Renal cortex interstitium (tissue), 11 donors: ENCODE data around the gene RAB3GAP1. TPM values are rescaled to one million over a fixed set of nuclear protein-coding genes. Genes with fewer than 3 reads are reported as not detected.

Experiments
- DNase-seq, 11 donors: peaks; one replicate each; pipeline ENCODE4 v3.0.0-alpha.2; 2013; ENCODE audit warnings: low read depth in 9 of 11, low spot score in 4 of 11; ENCODE audit errors: extremely low read depth in 1 of 11
- polyA plus RNA-seq, 3 donors: library from polyadenylated mRNA; unstranded; fragments of 120-200 nt; gene quantifications; one replicate each; pipeline ENCODE4 v1.2.1, GENCODE V29; 2013; ENCODE audit not compliant: insufficient read length in 3 of 3

The RAB3GAP1 gene
- polyA plus RNA-seq, 3 donors, result 52.6 to 61.1 (median 52.9) TPM

DNA sequence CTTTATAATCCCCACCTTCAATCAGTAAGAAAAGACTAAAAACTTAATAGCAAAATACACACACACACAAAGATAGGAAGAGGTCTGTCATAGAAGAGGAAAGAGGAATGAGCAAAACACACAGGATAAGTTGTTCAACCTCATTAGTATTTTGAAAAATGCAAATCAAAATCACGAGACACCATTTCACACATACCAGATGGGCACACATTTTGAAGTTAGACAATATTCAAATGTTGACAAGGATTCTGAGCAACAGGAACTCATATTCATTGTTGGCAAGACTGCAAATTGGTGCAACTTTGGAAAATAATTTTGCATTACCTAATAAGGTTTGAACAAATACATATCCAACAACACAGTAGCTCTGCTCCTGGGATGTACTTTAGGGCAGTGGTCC, 127.6 kb downstream of the RAB3GAP1 start:
- no peak for DNase-seq

DNA sequence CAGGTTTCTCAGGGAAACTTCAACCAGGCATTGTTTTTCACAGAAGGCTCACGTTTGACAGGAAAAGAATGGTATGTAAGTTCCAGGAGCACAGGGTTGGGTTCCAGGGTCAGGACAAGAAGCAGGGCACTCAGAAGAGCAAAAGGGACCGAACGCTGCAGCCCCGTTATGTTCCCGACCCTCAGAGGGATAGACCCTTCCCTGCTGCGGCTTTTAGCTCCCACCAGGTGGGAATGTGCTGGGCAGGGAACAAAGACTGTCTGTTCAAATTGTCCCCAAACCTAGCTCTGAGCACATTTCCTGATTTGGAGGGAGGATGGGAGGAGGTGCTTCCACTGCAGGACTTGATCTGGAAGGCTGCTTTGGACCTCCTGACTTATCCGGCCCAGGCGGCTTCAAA, 130.1 kb downstream of the RAB3GAP1 start:
- no peak for DNase-seq

DNA sequence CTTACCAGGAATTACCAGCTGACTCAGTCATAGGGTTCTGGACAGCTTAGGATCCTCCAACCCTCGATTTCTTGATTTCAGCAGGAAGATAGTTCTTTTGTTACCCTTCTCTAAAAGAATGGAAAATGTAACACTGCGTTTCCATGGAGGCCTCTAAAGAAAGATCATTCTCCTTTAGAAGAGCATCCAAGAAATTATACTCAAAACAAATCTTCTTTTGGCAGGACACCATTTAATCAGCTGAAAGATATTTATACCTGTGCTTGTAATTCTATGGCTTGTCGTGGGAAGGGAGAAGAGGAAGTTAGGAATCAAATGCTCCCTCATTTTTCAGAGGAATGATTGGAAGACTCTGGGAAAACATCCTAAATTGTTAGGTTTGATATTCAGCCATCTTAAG, 130.5 kb downstream of the RAB3GAP1 start:
- no peak for DNase-seq

DNA sequence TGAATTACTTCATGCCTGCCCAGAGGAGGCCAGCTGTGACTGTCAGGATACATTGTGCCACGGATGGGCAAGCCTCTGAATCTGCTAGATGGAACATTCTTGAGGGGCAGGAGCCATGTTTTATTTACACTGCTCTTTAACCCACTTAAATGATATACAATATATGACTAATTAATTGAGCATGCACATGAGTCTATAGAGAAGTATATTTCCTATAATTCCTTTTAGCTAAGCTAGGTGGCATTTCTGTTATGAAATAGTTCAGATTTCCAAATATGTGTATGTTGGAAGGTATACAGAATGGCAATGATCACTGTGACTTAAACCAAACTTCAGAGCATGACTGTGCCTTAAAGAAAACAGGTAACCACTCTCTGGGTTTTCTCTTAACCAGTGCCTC, 131.7 kb downstream of the RAB3GAP1 start:
- DNase-seq, result no peak

DNA sequence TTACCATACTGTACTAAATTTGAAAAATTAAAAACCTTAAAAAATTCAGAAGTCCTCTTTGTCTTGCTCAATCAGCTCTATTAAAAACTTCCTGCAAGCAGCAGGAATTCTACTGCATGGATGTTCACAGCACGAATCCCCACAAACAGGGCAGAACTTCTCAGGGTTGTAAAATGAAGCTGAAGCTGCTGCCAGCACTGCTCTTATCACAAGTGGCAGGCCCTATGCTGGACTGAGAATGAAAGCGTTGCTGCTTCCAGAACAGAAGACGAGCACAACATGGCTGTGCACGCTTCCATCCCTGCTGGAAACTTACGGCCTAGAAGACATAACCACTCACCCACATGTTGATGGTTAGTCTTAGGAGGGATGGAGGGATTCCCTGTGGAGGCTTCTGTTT, 134.0 kb downstream of the RAB3GAP1 start:
- no peak for DNase-seq

GRCh38 chr2:135187270-135187669, 135.2 kb downstream of the RAB3GAP1 start:
- no peak for DNase-seq

DNA sequence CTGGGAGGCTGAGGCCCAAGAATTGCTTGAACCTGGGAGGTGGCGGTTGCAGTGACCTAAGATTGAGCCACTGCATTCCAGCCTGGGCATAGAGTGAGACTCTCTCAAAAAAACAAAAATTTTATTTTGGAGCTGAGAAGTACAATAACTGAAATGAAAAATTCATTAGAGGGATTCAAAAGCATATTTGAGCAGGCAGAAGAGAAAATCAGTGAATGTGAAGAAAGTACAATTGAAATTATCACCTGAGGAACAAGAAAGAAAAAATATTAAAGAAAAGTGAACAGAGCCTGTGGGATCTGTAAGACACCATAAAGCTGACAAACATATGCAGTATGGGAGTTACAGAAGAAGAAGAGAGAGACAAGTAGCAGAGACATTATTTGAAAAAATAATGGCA, 137.1 kb downstream of the RAB3GAP1 start:
- no peak for DNase-seq

DNA sequence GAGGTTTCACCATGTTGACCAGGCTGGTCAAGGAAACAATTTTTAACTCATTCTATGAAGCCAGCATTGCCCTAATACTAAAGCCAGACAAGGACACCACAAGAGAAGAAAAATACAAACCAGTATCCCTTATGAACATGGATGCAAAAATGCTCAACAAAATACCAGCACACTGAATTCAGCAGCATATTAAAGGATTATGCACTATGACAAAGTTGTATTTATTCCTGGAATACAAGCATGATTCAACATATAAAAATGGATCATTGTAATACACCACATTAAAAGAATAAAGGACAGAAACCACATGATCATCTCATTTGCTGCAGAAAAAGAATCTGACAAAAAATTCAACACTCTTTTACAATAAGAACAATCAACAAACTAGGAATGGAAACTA, 138.7 kb downstream of the RAB3GAP1 start:
- no peak for DNase-seq

- peak in 4 of 11 donors; percentile 6 to 18 (median 10) for DNase-seq
These were observed 146.4 kb downstream of the RAB3GAP1 start for GRCh38 chr2:135198481-135198880.

DNA sequence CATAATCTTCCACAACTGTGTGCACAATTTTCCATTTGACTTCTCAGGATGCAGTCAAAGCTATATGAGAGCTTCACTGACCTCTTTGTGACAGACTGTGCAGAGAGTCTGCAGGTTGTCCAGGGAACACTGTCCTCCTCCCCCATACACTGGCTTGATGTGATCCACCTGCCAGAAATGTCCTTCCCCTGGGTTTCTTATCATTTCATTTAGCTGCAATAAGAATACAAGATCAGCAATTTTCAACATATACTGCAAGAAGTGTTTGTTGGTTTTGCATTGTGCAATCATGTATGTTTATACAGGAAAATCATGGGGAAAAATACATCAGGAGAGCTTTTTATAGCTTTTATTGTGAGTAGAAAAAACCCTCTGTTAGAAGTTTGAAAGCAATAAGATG, 150.7 kb downstream of the RAB3GAP1 start:
- DNase-seq, result peak in 8 of 11 donors; percentile 10 to 54 (median 30)

DNA sequence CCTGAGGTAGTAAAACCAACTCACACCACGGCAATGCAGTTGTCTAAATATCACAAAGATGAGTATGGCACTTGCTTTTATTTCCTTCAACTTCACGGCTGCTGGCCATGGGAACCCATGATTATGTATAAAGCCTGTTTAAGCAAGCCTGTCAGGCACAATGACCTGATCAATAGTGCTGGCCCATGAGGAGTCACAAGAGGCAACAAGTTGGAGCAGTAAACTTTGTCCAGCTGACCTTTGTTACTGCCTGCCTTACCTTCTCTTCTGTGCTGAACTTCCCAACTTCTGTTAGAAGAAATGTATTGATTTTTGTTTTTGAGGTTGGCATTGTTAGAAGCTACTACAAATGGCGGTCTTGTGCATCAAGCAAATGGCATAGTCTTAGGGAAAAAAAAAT, 151.9 kb downstream of the RAB3GAP1 start:
- no peak for DNase-seq

DNA sequence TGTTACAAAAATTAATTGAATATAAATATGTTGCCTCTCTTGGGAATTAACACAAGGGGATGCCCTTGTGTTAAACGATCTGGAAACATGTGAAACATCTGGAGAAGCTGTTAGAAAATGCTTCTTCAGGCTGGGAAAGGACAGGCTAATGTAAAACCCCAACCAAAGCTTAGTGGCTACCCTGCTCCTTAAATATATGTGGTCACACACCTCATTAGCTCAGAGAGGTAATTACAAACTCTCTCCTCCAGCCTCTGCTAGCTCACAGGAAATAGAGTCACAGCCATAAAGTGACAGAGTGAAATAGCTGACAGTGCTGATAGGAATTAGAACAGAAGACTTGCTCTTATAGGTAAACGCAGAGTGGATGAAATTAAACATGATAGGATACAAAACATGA, 155.9 kb downstream of the RAB3GAP1 start:
- no peak for DNase-seq

GRCh38 chr2:135212757-135213156, 160.7 kb downstream of the RAB3GAP1 start:
- no peak for DNase-seq

GRCh38 chr2:135218426-135218825, 166.3 kb downstream of the RAB3GAP1 start:
- no peak for DNase-seq

DNA sequence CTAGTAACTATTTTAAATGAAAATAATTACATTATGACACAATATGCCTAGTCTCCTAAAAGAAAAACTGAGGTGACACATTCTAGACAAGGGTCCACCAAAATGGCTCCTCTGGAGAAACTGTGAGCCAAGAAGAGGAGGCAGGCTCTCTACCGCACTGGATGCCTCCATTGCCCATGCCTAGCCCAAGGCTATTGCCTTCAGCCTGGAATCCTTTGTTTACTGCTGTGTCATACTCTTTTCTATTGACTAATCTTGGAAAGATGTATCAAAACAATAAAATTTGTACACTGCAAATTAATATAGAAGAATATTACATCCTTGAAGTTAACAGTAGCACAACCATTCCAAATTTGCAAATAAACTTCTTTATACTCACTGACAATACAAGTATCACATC, 167.1 kb downstream of the RAB3GAP1 start:
- DNase-seq, result no peak

Other genes starting within 250 kb of the RAB3GAP1 start
- gene ACMSD, start 213.7 kb upstream of the RAB3GAP1 start, polyA plus RNA-seq, result 10 to 100 TPM; 32.6 to 43.0 (median 42.5) TPM
- 10 to 100 TPM; 51.2 to 72.6 (median 59.2) TPM for gene CCNT2, start 133.5 kb upstream of the RAB3GAP1 start, polyA plus RNA-seq
- under 1 TPM; 0.14 to 0.42 (median 0.32) TPM for gene MAP3K19, start 4.8 kb upstream of the RAB3GAP1 start, polyA plus RNA-seq